ENCODE measurements around the gene NDRG4.

GRCh38 chr16:58497935-58498334 lies 2.0 kb upstream of the NDRG4 start:
- TF ChIP-seq ZBTB33 (IDR thresholded peaks at IDR 0.05; ENCODE audit: borderline replicate concordance, low read depth) (no peak), CTCF (IDR thresholded peaks at IDR 0.05) (no peak), MAX (IDR thresholded peaks at IDR 0.05; ENCODE audit: low read depth) (no peak), REST (IDR thresholded peaks at IDR 0.05; ENCODE audit: low read depth, low read length) (no peak), USF2 (IDR thresholded peaks at IDR 0.05; ENCODE audit: borderline replicate concordance, low read depth, low read length) (no peak), GABPA (IDR thresholded peaks at IDR 0.05; ENCODE audit: low read depth) (no peak), RFX5 (IDR thresholded peaks at IDR 0.05; ENCODE audit: low read length) (no peak), POLR2AphosphoS5 (IDR thresholded peaks at IDR 0.05; ENCODE audit: low read depth, low read length) (no peak), SIN3A (IDR thresholded peaks at IDR 0.05; ENCODE audit: borderline replicate concordance, low read depth, low read length) (no peak), EZH2phosphoT487 (IDR thresholded peaks at IDR 0.05; ENCODE audit: borderline replicate concordance, low read depth) (no peak)

Data from SK-N-SH (cell line).